GM12864 (cell line): Measurements from ENCODE around the gene CCNK.

Experiments
- DNase-seq: peaks from one replicate; pipeline ENCODE4 v3.0.0-alpha.2; 2011; ENCODE audit warnings: low read depth
- H3K4me3 ChIP-seq: 2 replicates; pipeline ENCODE4 v1.5.1; 2011; ENCODE audit warnings: mild to moderate bottlenecking, low read depth, low read length, control low read depth
- TF ChIP-seq, protein P1 (sequence below): IDR thresholded peaks from 2 replicates; pipeline ENCODE4 v1.5.1; 2011; ENCODE audit warnings: low read depth, mild to moderate bottlenecking, moderate library complexity, low read length, control low read depth, inconsistent platforms; ENCODE audit errors: missing control alignments

CCNK gene

DNA sequence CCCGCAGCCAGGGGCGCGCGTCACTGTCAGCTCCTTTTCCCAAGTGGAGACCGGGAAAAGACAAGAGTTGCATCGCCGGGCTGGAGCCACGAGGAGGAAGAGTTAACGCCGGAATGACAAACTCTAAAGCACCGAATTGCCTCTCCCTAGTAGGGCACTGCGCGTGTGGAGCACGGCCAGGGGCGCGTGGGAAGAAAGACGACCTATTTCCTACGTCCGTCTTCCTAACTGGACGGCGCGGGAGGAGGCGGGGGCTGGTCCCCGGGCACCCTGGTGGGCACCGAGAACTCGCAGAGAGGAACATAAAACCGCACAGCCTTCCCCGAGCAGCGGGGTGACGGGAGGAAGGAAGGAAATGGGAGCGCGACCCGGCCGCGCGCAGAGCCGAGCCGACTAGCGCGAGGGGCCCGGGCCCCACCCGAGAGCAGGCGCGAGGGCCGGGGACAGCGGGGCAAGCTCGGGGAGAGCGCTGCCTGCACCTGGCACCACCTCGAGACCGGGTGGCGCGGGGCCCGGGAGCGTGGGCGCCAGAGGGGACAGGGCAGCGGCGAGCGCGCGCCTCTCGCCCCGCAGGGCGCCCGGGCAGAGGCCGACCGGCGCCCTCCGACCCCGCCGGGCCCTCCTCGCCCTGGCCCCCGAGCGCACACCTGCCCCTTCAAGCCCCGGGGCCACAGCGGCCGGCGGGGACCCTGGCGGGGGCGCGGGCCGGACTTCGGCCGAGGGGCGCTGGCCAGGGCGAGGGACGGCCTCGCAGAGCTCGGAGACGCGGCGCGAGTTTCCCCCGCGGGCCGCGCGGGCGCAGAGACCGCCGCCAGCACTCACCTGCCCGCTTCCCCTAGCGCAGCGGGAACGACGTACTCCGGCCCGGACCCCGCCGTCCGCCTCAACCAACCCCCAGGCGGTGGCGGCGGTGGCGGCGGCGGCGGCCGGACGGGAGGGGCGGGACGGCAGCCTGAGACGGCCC, 1.0 kb upstream of the CCNK start, which contains the start of gene SETD3:
SETD3 (minus strand) TSS at position 954 of the 964 bp plus-strand sequence. CDS start 15,054 bp downstream, outside the sequence.
- H3K4me3 ChIP-seq = peak within 1 kb of the TSS; percentile 79
- no peak for DNase-seq
- TF ChIP-seq, protein P1, sequence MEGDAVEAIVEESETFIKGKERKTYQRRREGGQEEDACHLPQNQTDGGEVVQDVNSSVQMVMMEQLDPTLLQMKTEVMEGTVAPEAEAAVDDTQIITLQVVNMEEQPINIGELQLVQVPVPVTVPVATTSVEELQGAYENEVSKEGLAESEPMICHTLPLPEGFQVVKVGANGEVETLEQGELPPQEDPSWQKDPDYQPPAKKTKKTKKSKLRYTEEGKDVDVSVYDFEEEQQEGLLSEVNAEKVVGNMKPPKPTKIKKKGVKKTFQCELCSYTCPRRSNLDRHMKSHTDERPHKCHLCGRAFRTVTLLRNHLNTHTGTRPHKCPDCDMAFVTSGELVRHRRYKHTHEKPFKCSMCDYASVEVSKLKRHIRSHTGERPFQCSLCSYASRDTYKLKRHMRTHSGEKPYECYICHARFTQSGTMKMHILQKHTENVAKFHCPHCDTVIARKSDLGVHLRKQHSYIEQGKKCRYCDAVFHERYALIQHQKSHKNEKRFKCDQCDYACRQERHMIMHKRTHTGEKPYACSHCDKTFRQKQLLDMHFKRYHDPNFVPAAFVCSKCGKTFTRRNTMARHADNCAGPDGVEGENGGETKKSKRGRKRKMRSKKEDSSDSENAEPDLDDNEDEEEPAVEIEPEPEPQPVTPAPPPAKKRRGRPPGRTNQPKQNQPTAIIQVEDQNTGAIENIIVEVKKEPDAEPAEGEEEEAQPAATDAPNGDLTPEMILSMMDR = no peak

DNA sequence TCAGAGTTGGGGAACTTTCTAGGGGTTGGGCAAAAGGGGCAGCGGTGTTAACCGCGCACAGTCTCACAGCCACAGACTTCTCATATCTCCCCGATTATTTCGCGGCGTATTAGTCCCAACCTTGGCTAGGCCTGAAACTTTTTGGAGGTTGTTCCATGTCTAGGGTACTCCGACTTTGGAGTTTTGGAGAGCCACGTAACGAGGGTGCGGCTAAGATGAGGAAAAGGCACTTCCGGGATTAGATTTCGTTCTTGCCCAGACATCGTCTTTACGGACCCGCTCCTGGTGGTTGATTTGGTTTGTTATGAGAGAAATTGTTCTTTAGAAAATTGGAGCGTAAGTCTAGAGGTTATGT, 513 bp downstream of the CCNK start:
- TF ChIP-seq, protein P1 = no peak
- no peak for DNase-seq
- peak overlapping the region; percentile 79 for H3K4me3 ChIP-seq

DNA sequence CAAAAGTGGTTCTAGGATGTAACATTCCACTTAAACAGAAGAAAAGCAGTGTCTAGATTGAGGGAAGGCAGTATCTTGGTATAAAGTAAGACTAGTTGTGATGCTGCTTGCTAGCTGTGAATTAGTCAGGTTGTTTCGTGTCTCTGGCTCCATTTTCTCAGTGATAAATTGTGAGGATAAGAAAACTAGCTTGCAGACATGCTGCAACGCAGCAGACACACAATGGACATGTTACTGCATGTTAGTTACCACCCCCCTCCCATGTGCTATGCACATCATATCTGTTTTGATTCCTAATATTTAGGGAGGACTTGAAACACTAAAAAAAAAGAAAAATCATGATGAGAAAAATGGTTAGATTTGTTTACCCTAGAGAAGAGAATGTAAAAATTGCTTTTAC, 2.9 kb downstream of the CCNK start:
- no peak for DNase-seq
- TF ChIP-seq, protein P1 = no peak
- no peak overlapping the region for H3K4me3 ChIP-seq

DNA sequence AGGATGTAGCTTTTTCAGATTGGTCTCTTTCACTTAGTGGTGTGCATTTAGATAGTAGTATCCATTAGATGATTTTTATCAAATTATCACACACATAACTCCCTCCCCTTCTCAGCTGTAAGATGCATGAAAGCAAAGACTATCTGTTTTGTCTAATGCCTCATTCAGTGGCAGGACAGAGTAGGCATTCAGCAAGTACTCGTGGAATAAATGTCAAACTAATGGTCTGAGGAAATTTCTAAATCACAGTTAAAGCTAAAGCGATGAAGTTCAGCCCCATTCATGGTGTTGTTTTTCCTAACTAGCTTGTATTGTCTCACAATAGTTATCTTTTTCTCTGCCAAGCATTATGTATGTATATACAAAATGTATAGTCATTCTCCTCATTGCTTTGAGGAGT, 16.1 kb downstream of the CCNK start:
- no peak overlapping the region for H3K4me3 ChIP-seq
- DNase-seq = no peak
- TF ChIP-seq, protein P1 = no peak

DNA sequence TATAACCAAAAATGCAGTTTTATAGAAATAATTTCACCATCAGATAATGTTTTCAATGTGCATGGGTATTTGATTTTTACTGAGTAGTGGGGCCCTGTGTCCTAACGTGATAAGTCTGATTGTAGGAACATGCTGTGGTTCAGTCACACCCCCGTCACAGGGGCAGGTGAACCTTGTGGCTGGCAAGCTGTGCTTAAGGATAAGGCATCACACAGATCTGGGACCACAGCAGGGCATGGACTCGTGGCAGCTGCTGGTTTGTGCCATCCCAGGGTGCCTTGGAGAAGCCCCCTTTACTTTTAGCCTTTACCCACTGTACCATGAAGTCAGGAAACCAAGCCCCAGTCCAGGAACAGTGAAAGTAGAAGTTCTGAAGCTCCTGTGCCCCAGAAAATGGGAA, 16.7 kb downstream of the CCNK start:
- no peak for DNase-seq
- TF ChIP-seq, protein P1 = no peak
- H3K4me3 ChIP-seq = no peak overlapping the region

DNA sequence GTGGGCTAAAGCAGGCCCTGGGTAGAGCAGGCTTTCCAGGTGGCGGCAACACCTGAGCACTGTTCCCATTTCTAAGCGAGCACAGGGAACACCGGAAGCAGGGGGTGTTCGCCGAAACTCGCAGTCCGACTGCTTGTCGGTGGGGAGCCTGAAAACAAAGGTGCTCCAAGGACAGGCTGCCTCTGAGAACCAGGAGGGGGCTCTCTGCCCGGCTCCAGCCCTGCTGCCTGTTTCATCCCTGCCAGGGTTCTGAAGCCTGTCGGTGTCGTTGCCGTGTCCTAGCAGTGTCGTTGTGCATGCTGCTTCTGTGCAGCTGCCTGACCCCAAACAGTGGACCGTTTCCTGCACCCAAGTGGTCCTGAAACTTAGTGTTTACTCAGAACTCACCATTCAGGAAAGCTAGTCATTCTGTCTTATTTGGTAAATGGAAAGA, 21.8 kb downstream of the CCNK start:
- TF ChIP-seq, protein P1 = no peak
- no peak overlapping the region for H3K4me3 ChIP-seq
- no peak for DNase-seq
